Fibroblast of the aortic adventitia (primary cell): ENCODE measurements around the gene SAMD4A. TPM values are rescaled to one million over a fixed set of nuclear protein-coding genes. Genes with fewer than 3 reads are reported as not detected.
"Not testable (repeated sequence)": the region's sequence is repeated elsewhere in the genome, so short reads cannot be mapped to it uniquely, and the experiment has no call there.

Source experiments
- DNase-seq: peaks from one replicate; pipeline ENCODE4 v3.0.0-alpha.2; 2010; ENCODE audit warnings: low read depth
- H3K4me3 ChIP-seq: 2 replicates; pipeline ENCODE4 v1.5.1; 2011; ENCODE audit warnings: low read depth, mild to moderate bottlenecking, control low read depth, low read length, moderate library complexity
- CTCF ChIP-seq: IDR thresholded peaks from 2 replicates; pipeline ENCODE4 v1.5.1; 2011; ENCODE audit warnings: mild to moderate bottlenecking, low read length, control low read depth, inconsistent platforms; ENCODE audit not compliant: insufficient read depth
- total RNA-seq: library from RNA; depleted of rRNA; stranded (reverse); fragments of >200 nt; gene quantifications from 2 replicates; pipeline ENCODE4 v1.2.3, GENCODE V29; 2012; ENCODE audit warnings: low replicate concordance

The SAMD4A gene
- total RNA-seq, 1 donor: 20.1 TPM

DNA sequence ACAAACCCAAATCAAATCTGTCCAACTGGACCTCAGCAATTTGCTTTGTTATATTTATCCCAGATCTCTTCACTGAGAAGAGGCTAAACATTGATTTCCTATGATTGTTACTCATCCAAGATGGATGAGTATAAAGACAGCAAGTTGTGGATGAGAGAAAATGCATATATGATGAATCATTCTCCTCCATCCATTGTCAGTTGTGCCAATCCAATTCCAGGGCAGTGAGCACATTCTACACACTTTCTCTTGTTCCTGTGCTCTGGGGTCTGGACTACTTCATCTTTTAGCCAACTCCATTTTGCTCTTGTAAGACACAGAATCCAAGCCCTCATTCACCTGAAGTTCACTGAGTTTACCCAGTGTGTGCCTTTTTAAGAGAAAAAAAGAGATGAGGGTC is 230.0 kb downstream of the SAMD4A start:
- H3K4me3 ChIP-seq: no peak overlapping the region
- TF ChIP-seq CTCF: no peak
- peak; percentile 63 for DNase-seq

- TF ChIP-seq CTCF: no peak
- no peak for DNase-seq
- no peak overlapping the region for H3K4me3 ChIP-seq
These were observed 230.6 kb downstream of the SAMD4A start for GRCh38 chr14:54797556-54797955.

GRCh38 chr14:54797986-54798385 is 231.1 kb downstream of the SAMD4A start:
- TF ChIP-seq CTCF: no peak
- H3K4me3 ChIP-seq: no peak overlapping the region
- DNase-seq: no peak

- no peak for DNase-seq
- no peak overlapping the region for H3K4me3 ChIP-seq
- TF ChIP-seq CTCF: no peak
These were observed 231.7 kb downstream of the SAMD4A start for GRCh38 chr14:54798465-54799124.

- DNase-seq, H3K4me3 ChIP-seq: not testable (repeated sequence)
These were observed 234.6 kb downstream of the SAMD4A start for GRCh38 chr14:54801482-54801881.

GRCh38 chr14:54803396-54803795 is 236.5 kb downstream of the SAMD4A start:
- no peak for TF ChIP-seq CTCF
- H3K4me3 ChIP-seq: no peak overlapping the region
- DNase-seq: no peak

DNA sequence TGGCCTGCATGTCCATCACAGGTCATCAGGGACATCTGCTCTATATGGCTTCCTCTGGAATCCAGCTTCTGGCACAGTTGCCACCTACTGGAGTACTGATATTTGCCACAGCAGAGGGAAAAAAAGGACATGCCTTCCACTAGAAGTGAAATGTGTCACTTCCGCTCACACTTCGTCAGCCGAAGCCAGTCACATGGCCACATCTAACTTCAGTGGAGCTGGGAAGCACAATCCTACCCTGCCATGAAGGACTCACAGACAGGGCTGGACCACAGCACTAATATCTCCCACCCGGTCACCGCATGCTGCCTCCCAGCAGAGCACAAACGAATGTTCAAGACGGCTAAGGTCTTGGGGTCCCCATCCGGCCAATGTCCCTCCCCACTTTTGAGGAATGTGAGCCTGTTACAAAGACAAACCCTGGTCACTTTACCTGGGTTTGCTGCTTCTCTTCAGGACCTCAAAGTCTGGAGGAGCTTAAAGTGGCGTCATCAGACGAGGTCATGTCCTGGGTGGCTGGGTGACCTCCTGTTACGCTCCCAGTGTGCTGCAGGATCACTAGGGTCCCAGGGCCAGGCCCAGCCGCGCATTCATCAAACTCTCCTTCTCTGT is 237.1 kb downstream of the SAMD4A start:
- no peak overlapping the region for H3K4me3 ChIP-seq
- no peak for TF ChIP-seq CTCF
- no peak for DNase-seq
